ENCODE results near the gene TASP1.

Gene TASP1

GRCh38 chr20:13441388-13441787, 197.3 kb downstream of the TASP1 start:
- DNase-seq (ENCODE audit: low read depth): no peak

GRCh38 chr20:13436530-13436929, 202.2 kb downstream of the TASP1 start:
- DNase-seq (ENCODE audit: low read depth): no peak

GRCh38 chr20:13432126-13432525, 206.6 kb downstream of the TASP1 start:
- no peak for DNase-seq (ENCODE audit: low read depth)

GRCh38 chr20:13430346-13431002, 208.3 kb downstream of the TASP1 start:
- no peak for DNase-seq (ENCODE audit: low read depth)

- DNase-seq (ENCODE audit: low read depth): no peak
Measured at GRCh38 chr20:13428684-13429083, 210.0 kb downstream of the TASP1 start.

GRCh38 chr20:13426870-13427269, 211.9 kb downstream of the TASP1 start:
- no peak for DNase-seq (ENCODE audit: low read depth)

- no peak for DNase-seq (ENCODE audit: low read depth)
Measured at GRCh38 chr20:13425381-13426135, 213.2 kb downstream of the TASP1 start.

- no peak for DNase-seq (ENCODE audit: low read depth)
Measured at GRCh38 chr20:13424174-13424833, 214.4 kb downstream of the TASP1 start.

- DNase-seq (ENCODE audit: low read depth): no peak
Measured at GRCh38 chr20:13423472-13424173, 215.1 kb downstream of the TASP1 start.

- no peak for DNase-seq (ENCODE audit: low read depth)
Measured at GRCh38 chr20:13422637-13423036, 216.1 kb downstream of the TASP1 start.

- no peak for DNase-seq (ENCODE audit: low read depth)
Measured at GRCh38 chr20:13420625-13421024, 218.1 kb downstream of the TASP1 start.

GRCh38 chr20:13419477-13419876, 219.3 kb downstream of the TASP1 start:
- DNase-seq (ENCODE audit: low read depth): no peak

GRCh38 chr20:13418263-13419229, 220.2 kb downstream of the TASP1 start:
- no peak for DNase-seq (ENCODE audit: low read depth)

- no peak for DNase-seq (ENCODE audit: low read depth)
Measured at GRCh38 chr20:13416531-13416930, 222.2 kb downstream of the TASP1 start.

- DNase-seq (ENCODE audit: low read depth): no peak
Measured at GRCh38 chr20:13412806-13413445, 225.8 kb downstream of the TASP1 start.

- DNase-seq (ENCODE audit: low read depth): no peak
Measured at GRCh38 chr20:13404293-13404692, 234.4 kb downstream of the TASP1 start.

- DNase-seq (ENCODE audit: low read depth): no peak
Measured at GRCh38 chr20:13403453-13403852, 235.3 kb downstream of the TASP1 start.

GRCh38 chr20:13402986-13403385, 235.7 kb downstream of the TASP1 start:
- no peak for DNase-seq (ENCODE audit: low read depth)

- no peak for DNase-seq (ENCODE audit: low read depth)
Measured at GRCh38 chr20:13402171-13402760, 236.5 kb downstream of the TASP1 start.

GRCh38 chr20:13401596-13401995, 237.1 kb downstream of the TASP1 start:
- no peak for DNase-seq (ENCODE audit: low read depth)

Data from stimulated activated CD8-positive, alpha-beta memory T cell treated with anti-CD3 and anti-CD28 coated beads, Interleukin-15, amount 100 ng/mL, for 24 hours (primary cell).